ENCODE measurements around the gene MANEAL. TPM values are rescaled to one million over a fixed set of nuclear protein-coding genes. Genes with fewer than 3 reads are reported as not detected.

MANEAL gene
- total RNA-seq, 3 donors from 2014 or later (not counting 1 experiment from before 2014, with no cell fraction given): 1.6 to 3.8 (median 2.4) TPM

DNA sequence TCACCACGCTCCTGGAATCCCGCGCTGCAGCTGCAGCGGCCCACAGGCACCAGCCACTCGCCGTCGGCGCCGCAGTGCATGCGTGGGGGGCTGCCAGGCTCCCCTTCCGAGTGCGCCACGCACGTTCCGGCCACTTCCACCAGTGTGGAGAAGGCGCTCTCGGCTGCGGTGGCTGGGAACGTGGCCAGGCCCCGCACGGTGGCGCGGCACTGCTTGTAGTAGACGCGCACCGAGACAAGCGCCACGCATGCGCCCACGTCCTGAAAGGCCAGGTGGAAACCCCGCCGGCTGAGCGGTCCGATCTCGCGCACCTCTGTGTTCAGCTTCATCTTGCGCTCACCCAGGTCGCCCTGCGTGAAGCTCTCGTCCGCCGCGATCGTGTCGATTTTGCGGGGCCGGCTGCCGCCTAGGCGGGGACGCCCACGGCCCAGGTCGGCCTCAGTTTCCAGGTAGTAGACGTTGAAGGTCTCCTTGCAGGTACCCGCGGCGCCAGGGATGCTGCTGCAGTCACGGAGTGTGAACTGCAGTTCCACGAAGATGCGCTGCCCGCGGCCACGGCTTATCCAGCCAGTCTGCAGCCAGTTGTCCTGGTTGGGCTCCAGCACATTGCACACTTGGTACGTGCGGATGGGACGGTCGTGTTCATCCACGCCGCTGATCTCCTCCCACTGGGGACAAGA lies 32.1 kb upstream of the MANEAL start:
- H3K27me3 Mint-ChIP-seq (ENCODE audit: low read depth in 2 of 2): peaks cover 36 to 41% of the 10 kb centered on the region in 2 donors
- no peaks in the 10 kb centered on the region for H3K9me3 ChIP-seq (ENCODE audit: control insufficient read depth, insufficient read depth, low read length)
- H3K4me1 ChIP-seq (ENCODE audit: control insufficient read depth, insufficient read depth, low read length): peaks cover 7% of the 10 kb centered on the region
- WGBS (ENCODE audit: insufficient coverage): 63% methylated on average over 68 of the region's 68 CpGs
- H3K36me3 Mint-ChIP-seq: no peaks in the 10 kb centered on the region
- peaks cover 0 to 2% of the 10 kb centered on the region in 2 donors for H3K9me3 Mint-ChIP-seq
- no peak for ATAC-seq
- intact Hi-C loops (cut with micrococcal nuclease): no loop called here
- no peak overlapping the region for H3K4me3 Mint-ChIP-seq
- no peak overlapping the region for H3K27ac Mint-ChIP-seq
- DNase-seq: no peak
- peaks cover 26% of the 10 kb centered on the region for H3K27me3 ChIP-seq (ENCODE audit: control insufficient read depth, insufficient read depth, low read length)
- TF ChIP-seq, protein P1, sequence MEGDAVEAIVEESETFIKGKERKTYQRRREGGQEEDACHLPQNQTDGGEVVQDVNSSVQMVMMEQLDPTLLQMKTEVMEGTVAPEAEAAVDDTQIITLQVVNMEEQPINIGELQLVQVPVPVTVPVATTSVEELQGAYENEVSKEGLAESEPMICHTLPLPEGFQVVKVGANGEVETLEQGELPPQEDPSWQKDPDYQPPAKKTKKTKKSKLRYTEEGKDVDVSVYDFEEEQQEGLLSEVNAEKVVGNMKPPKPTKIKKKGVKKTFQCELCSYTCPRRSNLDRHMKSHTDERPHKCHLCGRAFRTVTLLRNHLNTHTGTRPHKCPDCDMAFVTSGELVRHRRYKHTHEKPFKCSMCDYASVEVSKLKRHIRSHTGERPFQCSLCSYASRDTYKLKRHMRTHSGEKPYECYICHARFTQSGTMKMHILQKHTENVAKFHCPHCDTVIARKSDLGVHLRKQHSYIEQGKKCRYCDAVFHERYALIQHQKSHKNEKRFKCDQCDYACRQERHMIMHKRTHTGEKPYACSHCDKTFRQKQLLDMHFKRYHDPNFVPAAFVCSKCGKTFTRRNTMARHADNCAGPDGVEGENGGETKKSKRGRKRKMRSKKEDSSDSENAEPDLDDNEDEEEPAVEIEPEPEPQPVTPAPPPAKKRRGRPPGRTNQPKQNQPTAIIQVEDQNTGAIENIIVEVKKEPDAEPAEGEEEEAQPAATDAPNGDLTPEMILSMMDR (IDR thresholded peaks at IDR 0.05): no peak
- H3K4me3 ChIP-seq (ENCODE audit: low read length): no peak overlapping the region
- H3K27ac ChIP-seq (ENCODE audit: low read length): no peak overlapping the region
- H3K36me3 ChIP-seq (ENCODE audit: control insufficient read depth, insufficient read depth, low read length): no peaks in the 10 kb centered on the region
- peaks cover 0 to 10% of the 10 kb centered on the region in 2 donors for H3K4me1 Mint-ChIP-seq

DNA sequence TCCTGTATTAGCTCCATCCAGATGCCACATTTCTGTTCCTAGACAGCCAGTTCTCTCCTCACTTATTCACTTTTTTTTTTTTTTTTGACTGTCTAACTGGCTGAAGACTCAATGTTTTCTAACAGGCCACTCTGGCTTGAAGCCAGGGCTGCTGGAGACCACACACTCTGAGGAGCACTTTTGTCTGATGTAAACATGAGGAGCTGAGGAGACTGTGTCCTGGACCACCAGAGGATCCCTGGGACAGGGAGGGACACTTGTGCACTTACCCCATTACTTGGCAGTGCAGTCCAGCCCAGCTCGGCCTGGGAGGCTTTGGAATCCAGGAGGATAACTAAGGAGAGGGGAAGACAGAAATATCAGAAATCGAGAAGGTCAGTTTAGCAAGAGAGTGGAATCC lies 31.1 kb upstream of the MANEAL start:
- H3K27me3 ChIP-seq (ENCODE audit: control insufficient read depth, insufficient read depth, low read length): peaks cover 25% of the 10 kb centered on the region
- intact Hi-C loops (cut with micrococcal nuclease): no loop called here
- Mint-ChIP-seq H3K4me1 (peaks cover 0 to 10% of the 10 kb centered on the region in 2 donors), H3K9me3 (peaks cover 0 to 2% of the 10 kb centered on the region in 2 donors), H3K4me3 (no peak overlapping the region), H3K27ac (no peak overlapping the region), H3K27me3 (ENCODE audit: low read depth in 2 of 2) (peaks cover 43 to 48% of the 10 kb centered on the region in 2 donors), H3K36me3 (no peaks in the 10 kb centered on the region)
- no peak overlapping the region for H3K4me3 ChIP-seq (ENCODE audit: low read length)
- 73% methylated on average over 2 of the region's 2 CpGs for WGBS (ENCODE audit: insufficient coverage)
- no peaks in the 10 kb centered on the region for H3K9me3 ChIP-seq (ENCODE audit: control insufficient read depth, insufficient read depth, low read length)
- no peaks in the 10 kb centered on the region for H3K36me3 ChIP-seq (ENCODE audit: control insufficient read depth, insufficient read depth, low read length)
- ATAC-seq (no peak), DNase-seq (no peak)
- no peak overlapping the region for H3K27ac ChIP-seq (ENCODE audit: low read length)
- TF ChIP-seq, protein P1 (IDR thresholded peaks at IDR 0.05): no peak
- H3K4me1 ChIP-seq (ENCODE audit: control insufficient read depth, insufficient read depth, low read length): peaks cover 7% of the 10 kb centered on the region

DNA sequence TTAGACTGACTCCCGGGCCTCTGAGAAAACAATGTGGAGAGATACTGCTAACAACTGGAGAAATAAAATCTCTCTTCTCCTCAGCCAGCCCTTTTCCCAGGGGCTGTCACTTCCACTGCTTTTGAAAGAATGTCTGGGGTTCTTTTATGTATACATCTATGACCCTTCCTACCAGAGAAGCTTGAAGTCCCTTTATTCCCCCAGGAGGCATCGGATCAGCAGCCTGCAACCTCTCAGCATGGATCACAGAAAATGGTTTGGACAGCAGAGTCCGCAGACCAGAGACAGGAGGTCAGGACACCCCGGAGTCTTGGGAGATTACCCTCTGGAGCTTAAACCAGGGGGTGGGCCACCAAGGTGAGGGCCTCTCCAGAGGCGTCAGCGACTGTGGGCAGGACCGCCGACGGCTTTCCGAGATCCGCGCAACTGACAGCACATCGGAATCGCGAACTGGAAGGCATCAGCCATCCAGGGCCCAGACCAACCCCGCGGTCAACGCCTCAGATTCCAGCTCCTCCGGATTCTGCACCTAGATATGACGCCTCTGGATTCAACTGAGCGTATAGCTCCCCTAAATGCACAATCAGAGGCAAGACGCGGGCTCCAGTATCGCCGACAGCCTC lies 29.7 kb upstream of the MANEAL start:
- H3K4me3 ChIP-seq (ENCODE audit: low read length): no peak overlapping the region
- no peaks in the 10 kb centered on the region for H3K36me3 ChIP-seq (ENCODE audit: control insufficient read depth, insufficient read depth, low read length)
- Mint-ChIP-seq H3K4me1 (peaks cover 0 to 10% of the 10 kb centered on the region in 2 donors), H3K9me3 (peaks cover 0 to 2% of the 10 kb centered on the region in 2 donors), H3K27ac (no peak overlapping the region), H3K36me3 (no peaks in the 10 kb centered on the region), H3K27me3 (ENCODE audit: low read depth in 2 of 2) (peaks cover 55 to 58% of the 10 kb centered on the region in 2 donors), H3K4me3 (no peak overlapping the region)
- TF ChIP-seq, protein P1 (IDR thresholded peaks at IDR 0.05): no peak
- peaks cover 7% of the 10 kb centered on the region for H3K4me1 ChIP-seq (ENCODE audit: control insufficient read depth, insufficient read depth, low read length)
- no peak for ATAC-seq
- WGBS (ENCODE audit: insufficient coverage): 27% methylated on average over 24 of the region's 25 CpGs
- no peaks in the 10 kb centered on the region for H3K9me3 ChIP-seq (ENCODE audit: control insufficient read depth, insufficient read depth, low read length)
- intact Hi-C loops (cut with micrococcal nuclease): no loop called here
- H3K27me3 ChIP-seq (ENCODE audit: control insufficient read depth, insufficient read depth, low read length): peaks cover 26% of the 10 kb centered on the region
- no peak for DNase-seq
- no peak overlapping the region for H3K27ac ChIP-seq (ENCODE audit: low read length)

All from natural killer cell (primary cell).